GM21423 (cell line): ENCODE data around the gene CNTNAP1.

Source experiments
- ATAC-seq: cut with Tn5 transposase; IDR thresholded peaks from one replicate; pipeline ENCODE4 v1.9.1; 2021; ENCODE audit warnings: mild to moderate bottlenecking, moderate library complexity; ENCODE audit not compliant: unreplicated experiment

CNTNAP1 gene

DNA sequence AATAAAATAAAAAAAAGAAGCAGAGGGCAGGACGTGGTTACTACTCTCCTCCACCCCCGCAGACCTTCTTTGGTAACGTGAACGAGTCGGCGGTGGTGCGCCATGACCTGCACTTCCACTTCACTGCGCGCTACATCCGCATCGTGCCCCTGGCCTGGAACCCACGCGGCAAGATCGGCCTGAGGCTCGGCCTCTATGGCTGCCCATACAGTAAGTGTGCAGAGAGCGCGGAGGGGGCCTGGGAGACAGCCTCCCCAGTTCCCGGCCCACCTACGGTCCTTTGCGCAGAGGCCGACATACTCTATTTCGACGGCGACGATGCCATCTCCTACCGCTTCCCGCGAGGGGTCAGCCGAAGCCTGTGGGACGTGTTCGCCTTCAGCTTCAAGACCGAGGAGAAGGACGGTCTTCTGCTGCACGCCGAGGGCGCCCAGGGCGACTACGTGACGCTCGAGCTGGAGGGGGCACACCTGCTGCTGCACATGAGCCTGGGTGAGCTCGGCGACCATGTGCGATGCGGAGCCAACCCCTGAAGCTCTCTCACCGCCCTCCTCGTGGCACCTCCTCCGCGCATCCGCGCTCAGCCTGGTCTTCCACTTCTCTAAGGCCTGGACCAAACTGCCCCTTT, 2.7 kb downstream of the CNTNAP1 start:
- no peak for ATAC-seq

DNA sequence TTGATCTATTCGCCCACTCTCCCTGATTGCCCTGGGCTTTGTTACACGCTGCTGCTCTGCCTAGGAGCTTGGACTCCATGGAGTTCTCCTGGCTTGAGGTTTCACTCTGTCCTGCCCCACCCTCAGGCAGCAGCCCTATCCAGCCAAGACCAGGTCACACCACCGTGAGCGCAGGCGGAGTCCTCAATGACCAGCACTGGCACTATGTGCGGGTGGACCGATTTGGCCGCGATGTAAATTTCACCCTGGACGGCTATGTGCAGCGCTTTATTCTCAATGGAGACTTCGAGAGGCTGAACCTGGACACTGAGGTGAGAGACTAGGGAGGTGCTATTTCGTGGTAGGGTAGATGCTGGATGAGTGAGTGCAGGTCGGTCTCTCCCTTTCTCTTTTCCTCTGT, 3.5 kb downstream of the CNTNAP1 start:
- ATAC-seq: no peak

DNA sequence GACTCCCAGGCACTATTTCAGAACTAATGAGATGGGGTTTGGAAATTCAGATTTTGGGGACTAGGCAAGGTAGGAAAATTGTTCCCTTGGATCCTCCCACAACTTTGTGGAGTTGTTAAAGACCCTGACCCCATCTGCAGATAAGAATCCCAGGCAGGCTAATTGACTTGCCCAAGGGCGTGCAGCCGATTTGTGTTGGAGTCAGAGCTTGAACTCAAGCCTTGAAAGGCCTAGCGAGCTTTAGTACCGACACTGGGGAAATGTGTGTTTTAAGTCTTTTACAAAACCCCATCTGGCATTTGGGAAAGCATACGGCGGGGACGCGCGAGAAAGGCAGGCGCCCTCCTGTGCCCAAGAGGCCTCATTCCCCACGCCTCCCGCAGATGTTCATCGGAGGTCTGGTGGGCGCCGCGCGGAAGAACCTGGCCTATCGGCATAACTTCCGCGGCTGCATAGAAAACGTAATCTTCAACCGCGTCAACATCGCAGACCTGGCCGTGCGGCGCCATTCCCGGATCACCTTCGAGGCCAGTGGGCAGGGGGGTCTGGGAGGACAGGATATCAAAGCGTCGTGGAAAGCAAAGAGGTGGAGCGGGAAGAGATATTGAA, 4.3 kb downstream of the CNTNAP1 start:
- ATAC-seq: no peak

DNA sequence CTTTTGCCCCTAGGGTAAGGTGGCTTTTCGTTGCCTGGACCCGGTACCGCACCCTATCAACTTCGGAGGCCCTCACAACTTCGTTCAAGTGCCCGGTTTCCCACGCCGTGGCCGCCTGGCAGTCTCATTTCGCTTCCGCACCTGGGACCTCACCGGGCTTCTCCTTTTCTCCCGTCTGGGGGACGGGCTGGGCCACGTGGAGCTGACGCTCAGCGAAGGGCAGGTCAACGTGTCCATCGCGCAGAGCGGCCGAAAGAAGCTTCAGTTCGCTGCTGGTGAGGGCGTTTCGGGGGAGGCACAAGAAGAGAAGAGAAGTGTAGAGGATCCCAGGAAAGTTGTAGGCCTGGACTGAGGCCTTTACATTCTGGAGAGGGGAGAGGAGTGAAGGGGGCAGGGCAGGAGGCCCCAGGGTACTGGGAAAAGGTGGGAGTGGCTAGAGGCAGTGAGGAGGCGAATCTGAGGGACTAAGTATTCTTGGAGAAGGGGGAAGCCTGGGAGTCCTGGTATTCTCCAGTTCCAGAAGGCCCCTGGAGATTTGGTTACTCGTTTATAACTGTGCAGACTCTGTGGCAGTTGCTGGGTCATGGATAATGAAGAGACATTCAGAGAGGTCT, 5.5 kb downstream of the CNTNAP1 start:
- ATAC-seq: no peak

DNA sequence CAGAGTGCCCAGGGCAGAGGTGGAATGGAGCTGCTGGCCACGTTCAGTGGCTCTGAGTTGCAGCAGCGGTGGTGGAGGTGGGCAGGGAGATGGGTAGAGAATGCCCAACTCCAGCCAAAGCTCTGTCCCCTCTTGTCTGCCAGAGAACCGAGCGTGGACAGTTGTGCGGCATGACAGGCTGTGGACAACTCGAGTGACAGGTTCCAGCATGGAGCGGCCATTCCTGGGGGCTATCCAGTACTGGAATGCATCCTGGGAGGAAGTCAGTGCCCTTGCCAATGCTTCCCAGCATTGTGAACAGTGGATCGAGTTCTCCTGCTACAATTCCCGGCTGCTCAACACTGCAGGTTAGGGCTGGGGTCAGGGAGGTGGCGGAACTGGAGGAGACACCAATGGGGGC, 8.3 kb downstream of the CNTNAP1 start:
- no peak for ATAC-seq

DNA sequence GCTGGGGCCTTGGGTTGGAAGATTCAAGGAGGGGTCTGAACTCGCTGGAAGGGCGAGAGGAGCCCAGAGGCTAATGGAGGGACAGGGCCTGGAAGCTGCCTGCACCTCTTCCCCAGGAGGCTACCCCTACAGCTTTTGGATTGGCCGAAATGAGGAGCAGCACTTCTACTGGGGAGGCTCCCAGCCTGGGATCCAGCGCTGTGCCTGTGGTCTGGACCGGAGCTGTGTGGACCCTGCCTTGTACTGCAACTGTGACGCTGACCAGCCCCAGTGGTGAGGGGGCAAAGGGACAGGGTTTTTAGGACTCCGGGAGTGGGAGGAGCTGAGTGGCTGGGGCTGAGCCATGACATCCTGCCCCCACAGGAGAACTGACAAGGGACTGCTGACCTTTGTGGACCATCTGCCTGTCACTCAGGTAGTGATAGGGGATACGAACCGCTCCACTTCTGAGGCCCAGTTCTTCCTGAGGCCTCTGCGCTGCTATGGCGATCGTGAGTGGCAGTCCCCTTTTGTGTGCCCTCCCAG, 8.8 kb downstream of the CNTNAP1 start:
- ATAC-seq: no peak

DNA sequence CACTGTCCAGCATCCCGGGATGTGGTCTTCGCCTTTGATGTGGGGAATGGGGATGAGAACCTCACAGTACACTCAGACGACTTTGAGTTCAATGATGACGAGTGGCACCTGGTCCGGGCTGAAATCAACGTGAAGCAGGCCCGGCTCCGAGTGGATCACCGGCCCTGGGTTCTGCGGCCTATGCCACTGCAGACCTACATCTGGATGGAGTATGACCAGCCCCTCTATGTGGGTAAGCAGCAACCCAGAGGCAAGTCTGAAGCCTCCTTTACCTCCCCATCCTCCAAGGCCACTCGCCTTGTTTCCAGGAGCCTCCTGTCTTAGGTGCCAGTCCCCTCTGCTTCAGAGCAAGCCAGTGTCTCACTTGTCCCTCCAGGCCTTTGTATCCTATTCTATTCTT, 10.2 kb downstream of the CNTNAP1 start:
- ATAC-seq: no peak

DNA sequence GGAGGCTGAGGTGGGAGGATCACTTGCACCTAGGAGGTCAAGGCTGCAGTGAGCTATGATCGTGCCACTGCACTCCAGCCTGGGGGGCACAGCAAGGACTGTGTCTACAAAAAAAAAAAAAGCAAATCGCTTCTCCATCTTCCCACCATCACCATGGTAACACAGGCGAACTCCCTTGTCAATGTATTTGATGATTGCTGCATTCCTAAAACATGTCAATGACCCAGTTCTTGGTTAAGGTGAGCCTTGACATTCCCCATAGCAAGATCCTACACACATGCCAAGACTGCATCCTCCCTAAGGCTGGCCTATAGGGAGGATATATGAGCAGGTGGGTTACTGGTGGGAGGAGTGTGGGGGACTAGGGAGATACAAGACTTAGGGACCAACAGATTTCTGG, 12.2 kb downstream of the CNTNAP1 start:
- ATAC-seq: no peak

DNA sequence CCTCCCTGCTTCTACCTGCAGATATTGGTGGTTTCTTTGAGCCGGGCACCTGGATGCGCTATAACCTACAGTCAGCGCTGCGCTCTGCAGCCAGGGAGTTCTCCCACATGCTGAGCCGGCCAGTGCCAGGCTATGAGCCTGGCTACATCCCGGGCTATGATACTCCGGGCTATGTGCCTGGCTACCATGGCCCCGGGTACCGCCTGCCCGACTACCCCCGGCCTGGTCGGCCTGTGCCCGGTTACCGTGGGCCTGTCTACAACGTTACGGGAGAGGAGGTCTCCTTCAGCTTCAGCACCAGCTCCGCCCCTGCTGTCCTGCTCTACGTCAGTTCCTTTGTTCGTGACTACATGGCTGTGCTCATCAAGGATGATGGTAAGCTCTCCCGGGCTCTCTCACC, 13.2 kb downstream of the CNTNAP1 start:
- ATAC-seq: no peak

DNA sequence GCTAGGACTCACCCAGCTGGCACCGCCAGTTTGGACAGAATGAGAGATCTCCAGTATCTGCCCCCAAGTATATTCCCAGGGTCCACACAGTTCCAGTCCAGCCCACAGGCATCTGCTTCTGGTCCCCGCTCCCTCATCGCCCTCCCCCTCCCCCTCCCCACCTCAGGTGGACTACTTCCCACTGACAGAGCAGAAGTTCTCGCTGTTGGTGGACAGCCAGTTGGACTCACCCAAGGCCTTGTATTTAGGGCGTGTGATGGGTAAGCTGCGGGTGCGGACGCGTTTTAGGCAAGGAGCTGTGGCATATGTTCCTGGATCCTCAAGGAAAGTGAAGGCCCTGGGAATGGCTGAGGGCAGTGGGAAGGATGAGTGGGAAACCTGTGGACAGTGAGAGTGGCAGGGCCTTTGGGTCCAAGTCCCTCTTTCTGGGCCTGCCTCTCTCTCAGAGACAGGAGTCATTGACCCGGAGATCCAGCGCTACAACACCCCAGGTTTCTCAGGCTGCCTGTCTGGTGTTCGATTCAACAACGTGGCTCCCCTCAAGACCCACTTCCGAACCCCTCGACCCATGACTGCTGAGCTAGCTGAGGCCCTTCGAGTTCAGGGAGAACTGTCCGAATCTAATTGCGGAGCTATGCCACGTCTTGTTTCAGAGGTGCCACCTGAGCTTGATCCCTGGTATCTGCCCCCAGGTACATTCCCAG, 14.9 kb downstream of the CNTNAP1 start:
- ATAC-seq: no peak

DNA sequence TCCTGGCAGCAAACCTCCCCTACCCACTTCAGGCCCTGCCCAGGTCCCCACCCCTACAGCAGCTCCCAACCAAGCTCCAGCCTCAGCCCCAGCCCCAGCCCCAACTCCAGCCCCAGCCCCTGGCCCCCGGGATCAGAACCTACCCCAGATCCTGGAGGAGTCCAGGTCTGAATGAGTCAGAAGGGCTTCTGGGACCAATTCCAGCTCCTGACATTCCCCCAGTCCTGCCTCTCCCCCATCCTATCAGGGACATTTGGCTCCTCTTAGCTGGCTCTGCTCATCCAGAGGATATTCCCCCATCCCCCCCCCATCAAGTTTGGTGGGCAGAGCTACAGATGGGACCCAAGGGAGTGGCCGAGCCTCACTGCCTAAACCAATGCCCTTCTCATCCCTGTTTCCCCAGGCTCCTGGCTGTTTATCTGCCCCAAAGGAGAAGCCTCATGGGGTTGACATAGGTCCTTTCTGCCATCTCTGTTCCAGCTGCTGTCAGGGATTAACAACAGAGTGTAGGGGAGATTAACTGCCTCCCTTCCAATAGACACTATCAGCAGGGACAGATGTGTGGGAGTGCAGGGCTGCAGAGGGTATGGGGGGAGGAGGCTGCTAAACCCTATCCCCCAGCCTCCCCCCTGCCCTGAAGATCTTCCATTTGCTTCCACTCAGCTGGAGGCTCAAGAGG, 16.5 kb downstream of the CNTNAP1 start:
- ATAC-seq: no peak

DNA sequence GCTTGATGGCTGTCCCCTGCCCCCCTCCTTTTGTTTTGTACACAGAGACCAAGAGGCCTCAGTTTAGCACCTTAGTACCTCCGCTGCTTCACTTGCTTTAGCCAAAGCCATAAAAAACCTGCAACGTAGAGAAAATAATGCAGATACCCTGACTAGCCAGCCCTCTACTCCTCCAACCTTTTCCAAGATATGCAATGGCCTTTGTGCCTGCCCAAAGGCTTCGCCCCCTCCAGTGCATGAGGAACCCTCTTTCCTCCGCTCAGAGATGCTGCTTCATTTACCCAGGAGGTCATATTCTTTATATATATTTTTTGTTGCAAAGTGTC, 17.0 kb downstream of the CNTNAP1 start:
- no peak for ATAC-seq

DNA sequence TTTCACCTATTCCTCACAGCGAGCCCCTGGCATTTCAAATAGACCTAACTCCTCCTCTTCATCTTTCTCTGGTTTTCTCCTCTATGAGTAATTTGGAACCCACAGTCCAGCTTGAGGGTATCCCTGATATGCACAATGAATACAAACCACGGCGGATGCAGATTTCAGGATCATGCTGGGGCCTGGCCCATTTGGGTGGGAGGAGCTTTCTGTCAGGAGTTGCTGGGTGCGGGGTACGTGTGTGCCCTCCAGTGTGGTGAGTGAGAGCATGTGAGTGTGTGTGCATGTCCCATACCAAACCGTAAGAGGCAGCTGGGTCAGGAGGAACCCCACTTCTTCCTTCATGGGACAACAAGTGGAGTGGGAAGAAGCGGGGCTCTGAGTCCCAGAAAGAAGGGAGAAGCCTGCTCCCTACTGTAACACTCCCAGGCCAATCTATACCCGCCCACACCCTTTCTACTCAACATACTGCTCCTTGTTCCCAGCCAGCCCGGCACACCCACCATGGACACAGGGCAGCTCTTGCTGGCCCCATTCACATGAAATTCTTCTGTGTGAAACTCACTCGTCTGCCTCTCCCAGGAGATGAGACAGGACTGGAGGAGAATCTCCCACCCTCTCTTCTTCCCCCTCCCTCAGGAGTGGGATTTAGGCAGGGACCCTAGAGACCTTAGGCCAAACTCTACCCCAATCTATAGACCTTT, 18.4 kb downstream of the CNTNAP1 start:
- no peak for ATAC-seq

DNA sequence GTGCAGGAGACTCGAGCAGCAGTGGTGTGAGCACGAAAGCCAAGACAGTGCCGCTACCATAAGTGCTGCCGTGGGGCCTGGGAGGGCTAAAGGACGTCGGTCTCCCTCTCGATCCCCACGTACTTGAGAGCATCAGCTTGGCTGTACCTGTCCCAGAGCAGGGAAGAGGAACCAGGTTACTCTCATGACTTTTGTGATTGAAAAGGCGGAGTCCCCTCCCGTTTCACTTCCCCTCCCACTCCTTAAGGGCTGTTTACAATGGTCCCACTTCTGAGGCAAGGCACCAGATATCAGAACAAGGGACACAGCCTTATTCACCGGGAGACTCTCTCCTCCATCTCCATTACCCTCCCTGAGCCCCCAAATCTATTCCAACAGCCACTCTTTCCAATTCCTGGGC, 20.1 kb downstream of the CNTNAP1 start:
- ATAC-seq: no peak

DNA sequence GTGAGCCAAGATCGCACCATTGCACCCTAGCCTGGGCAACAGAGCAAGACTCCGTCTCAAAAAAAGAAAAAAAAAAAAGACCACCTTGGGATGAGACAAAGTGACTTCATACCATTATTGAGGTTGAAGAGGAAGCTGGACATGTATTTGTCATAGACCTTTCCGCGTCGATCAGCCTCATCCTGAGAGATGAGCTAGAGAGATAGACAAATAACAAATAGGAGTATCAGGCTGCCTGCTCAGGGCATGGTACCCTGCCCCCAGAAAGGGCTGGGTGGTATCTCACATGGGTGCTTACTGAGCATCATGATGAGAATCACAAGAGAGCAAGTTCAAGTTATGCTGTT, 22.1 kb downstream of the CNTNAP1 start:
- ATAC-seq: peak; percentile 17

DNA sequence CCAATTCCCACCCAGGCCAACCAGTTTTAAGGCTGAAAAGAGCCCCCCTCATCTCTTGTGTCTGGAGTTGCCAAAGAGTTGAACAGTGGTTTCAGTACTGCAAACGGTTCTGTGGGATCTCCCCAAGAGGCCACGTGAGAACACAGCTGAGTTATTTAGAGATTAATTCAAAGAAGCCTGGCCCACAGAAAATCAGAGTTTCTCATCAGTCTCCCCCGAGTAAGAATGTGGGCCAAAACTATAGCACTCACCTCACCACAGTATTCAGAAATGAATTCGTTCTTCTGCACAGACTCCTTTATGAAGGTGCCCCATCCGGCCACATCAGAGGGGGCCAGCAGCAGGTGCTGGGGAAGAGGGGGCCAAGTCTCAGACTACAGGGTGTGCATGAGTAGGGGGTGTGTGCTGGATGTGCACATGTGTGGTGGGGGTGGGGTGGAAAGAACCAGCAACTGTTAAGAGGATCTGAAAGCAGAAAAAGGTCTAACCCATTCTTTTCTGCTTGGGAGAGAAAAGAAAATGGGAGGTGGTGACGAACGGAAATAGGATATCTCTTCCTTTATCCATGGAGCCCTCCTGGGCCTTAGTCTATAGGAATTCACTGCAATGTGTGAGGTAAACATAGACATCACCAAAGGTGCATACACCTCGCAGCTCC, 22.6 kb downstream of the CNTNAP1 start:
- peak; percentile 62 for ATAC-seq

DNA sequence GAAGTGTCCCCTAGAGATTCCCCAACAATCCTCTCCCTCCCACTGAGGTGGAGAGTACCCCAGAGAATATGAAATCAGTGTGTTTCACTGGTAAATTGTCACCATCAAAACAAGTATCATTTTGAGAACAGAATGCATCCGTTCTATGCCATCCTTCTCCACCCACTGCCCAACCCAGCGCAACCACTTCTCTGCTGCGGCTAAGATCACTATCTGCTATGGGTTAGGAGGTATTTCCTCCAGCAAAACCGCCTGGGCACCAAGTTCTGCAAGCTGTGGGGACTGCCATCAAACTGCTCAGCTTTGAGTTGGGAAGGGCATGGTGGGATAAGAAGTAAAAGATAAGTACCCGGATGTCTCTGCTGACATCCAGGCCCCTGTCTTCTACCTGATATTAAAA, 24.4 kb downstream of the CNTNAP1 start:
- no peak for ATAC-seq

DNA sequence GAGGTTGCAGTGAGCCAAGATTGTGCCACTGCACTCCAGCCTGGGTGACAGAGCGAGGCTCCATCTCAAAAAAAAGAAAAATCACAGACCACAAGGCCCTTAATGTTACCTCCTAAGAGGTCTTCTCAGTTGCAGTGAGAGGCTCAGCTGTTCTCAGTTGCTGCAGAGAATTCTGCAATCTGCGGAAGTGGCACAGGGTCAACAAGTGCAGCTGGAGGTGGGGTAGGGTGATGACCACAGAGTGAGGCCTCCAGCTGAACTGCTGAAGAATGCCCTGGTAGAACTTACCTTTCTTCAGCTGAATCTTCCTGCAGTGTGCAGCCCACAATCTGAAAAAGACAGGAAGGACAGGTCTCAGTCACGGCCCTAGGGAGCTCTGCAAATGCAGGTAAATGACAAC, 26.3 kb downstream of the CNTNAP1 start:
- no peak for ATAC-seq

DNA sequence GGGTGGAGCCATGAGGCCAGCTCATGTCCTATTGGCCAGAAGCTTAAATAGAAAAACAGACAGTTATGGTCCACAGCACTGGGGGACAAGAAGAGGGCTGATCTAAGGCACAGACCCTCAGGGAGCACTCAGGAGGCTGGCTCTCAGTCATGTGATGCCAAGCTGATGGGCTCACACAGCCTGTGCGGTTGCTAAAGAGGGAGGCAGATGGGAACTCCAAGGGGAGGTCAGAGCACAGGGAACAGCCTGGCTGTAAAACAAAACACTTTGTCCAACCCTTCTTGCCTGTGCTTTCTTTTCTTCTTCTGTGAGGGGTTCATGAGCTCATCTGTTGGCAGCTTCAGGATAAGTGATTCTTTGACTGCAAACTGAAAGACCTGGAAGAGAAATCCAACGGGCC, 27.2 kb downstream of the CNTNAP1 start:
- no peak for ATAC-seq

DNA sequence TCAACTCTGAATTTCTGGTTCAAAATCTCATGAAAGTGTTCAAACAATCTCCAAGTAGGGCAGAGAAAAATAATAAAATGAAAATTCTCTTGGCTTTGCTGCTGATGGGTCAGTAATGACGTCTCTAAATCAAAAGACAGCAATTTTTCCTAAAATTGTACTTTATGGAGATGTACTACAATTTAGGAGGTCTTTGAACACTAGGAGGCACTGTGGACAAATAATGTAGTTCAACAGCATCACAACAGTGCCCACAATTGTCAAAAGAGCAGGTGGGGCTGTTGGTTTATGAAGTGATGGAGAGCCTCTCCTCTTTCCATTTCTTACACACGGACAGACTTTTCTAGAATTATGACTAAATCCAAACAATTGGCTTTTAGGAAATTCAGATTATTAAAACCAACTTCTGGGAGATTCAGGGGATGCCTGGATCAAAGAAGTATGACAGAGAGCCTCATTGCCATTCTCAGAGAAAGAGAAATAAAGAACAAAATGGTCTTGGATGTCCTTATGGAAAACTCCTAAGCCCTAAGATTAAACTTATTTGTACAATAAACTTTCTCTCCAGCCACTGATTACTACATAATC, 38.8 kb downstream of the CNTNAP1 start:
- no peak for ATAC-seq
